Kidney epithelial cell (primary cell): Measurements from ENCODE around the gene ZFP36L2. TPM values are rescaled to one million over a fixed set of nuclear protein-coding genes. Genes with fewer than 3 reads are reported as not detected.

Experiments used
- DNase-seq: peaks from one replicate; pipeline ENCODE4 v3.0.0-alpha.2; 2010; ENCODE audit warnings: low read depth
- H3K27me3 ChIP-seq: 2 replicates; pipeline ENCODE4 v1.6.0; 2011; ENCODE audit warnings: low read length; ENCODE audit not compliant: control insufficient read depth, insufficient read depth
- H3K36me3 ChIP-seq: 2 replicates; pipeline ENCODE4 v1.5.1; 2011; ENCODE audit warnings: low read length; ENCODE audit not compliant: control insufficient read depth, insufficient read depth
- H3K4me3 ChIP-seq: 2 replicates; pipeline ENCODE4 v1.5.1; 2011; ENCODE audit warnings: low read depth, mild to moderate bottlenecking, control low read depth, low read length
- CTCF ChIP-seq: IDR thresholded peaks from 2 replicates; pipeline ENCODE4 v1.5.1; 2011; ENCODE audit warnings: mild to moderate bottlenecking, moderate library complexity, low read length, control low read depth, inconsistent platforms; ENCODE audit not compliant: insufficient read depth, poor library complexity, severe bottlenecking
- total RNA-seq: library from RNA; depleted of rRNA; stranded (reverse); fragments of >200 nt; gene quantifications from 2 replicates; pipeline ENCODE4 v1.2.3, GENCODE V29; 2015

The ZFP36L2 gene
- total RNA-seq: 12.2 and 12.6 TPM in 2 replicates

- no peak for TF ChIP-seq CTCF
- no peak for DNase-seq
- H3K27me3 ChIP-seq: no peaks in the 10 kb centered on the region
- peak within 1 kb of the TSS; percentile 82 for H3K4me3 ChIP-seq
- peaks cover 5% of the 10 kb centered on the region for H3K36me3 ChIP-seq
Measured at GRCh38 chr2:43226558-43226954, at the start of gene ZFP36L2. ZFP36L2 (minus strand) TSS chr2:43226606; CDS start chr2:43226315, 291 bp downstream.

- Histone ChIP-seq H3K27me3 (no peaks in the 10 kb centered on the region), H3K4me3 (no peak overlapping the region), H3K36me3 (no peaks in the 10 kb centered on the region)
- DNase-seq: no peak
- TF ChIP-seq CTCF: no peak
Measured at GRCh38 chr2:43274721-43275120, 48.3 kb upstream of the ZFP36L2 start.

GRCh38 chr2:43274055-43274454, 47.6 kb upstream of the ZFP36L2 start:
- H3K27me3 ChIP-seq: no peaks in the 10 kb centered on the region
- no peak overlapping the region for H3K4me3 ChIP-seq
- TF ChIP-seq CTCF: no peak
- H3K36me3 ChIP-seq: no peaks in the 10 kb centered on the region
- DNase-seq: no peak

GRCh38 chr2:43273529-43273928, 47.1 kb upstream of the ZFP36L2 start:
- no peaks in the 10 kb centered on the region for H3K27me3 ChIP-seq
- no peak for TF ChIP-seq CTCF
- H3K36me3 ChIP-seq: no peaks in the 10 kb centered on the region
- H3K4me3 ChIP-seq: no peak overlapping the region
- DNase-seq: no peak

GRCh38 chr2:43270930-43271615, 44.7 kb upstream of the ZFP36L2 start:
- DNase-seq: no peak
- Histone ChIP-seq H3K36me3 (no peaks in the 10 kb centered on the region), H3K27me3 (no peaks in the 10 kb centered on the region), H3K4me3 (no peak overlapping the region)
- no peak for TF ChIP-seq CTCF

GRCh38 chr2:43270461-43270860, 44.1 kb upstream of the ZFP36L2 start:
- Histone ChIP-seq H3K36me3 (no peaks in the 10 kb centered on the region), H3K27me3 (no peaks in the 10 kb centered on the region), H3K4me3 (no peak overlapping the region)
- TF ChIP-seq CTCF: no peak
- DNase-seq: no peak
